PC-3 (cell line): ENCODE data around the gene RAB17.

Source experiments
- CTCF ChIP-seq: fragments of 300-600 bp; sonication (generic); conservative IDR thresholded peaks from 2 replicates; pipeline ENCODE4 v1.5.1; 2017; ENCODE audit warnings: antibody characterized with exemption, low read depth, mild to moderate bottlenecking, low read length
- EZH2 ChIP-seq: fragments of 300-600 bp; sonication (generic); IDR thresholded peaks from one replicate; pipeline ENCODE4 v1.6.1; 2017; ENCODE audit warnings: antibody characterized with exemption, mild to moderate bottlenecking, low read length; ENCODE audit not compliant: unreplicated experiment
- EZH2phosphoT487 ChIP-seq: fragments of 300-600 bp; sonication (generic); IDR thresholded peaks from 2 replicates; pipeline ENCODE4 v1.6.1; 2018; ENCODE audit warnings: mild to moderate bottlenecking, antibody characterized with exemption, low read length, borderline replicate concordance

- no peak for TF ChIP-seq EZH2phosphoT487
- TF ChIP-seq EZH2: no peak
- TF ChIP-seq CTCF: peak; percentile 47
These were observed 14.4 kb upstream of the RAB17 start for GRCh38 chr2:237604960-237605359.
